Posterior cingulate gyrus (tissue), 11 donors: ENCODE results near the gene ADSL.
A peak's percentile ranks its signal among the peaks of the same experiment; 100 is the strongest.

Source experiments
- DNase-seq, 10 donors: peaks; one replicate each; pipeline versions ENCODE4 v3.0.0 to v3.0.0-alpha.2; 2020 to 2021; ENCODE audit warnings: mixed read lengths in 3 of 10
- intact Hi-C: fragments of 100-400 bp; cut with DNase I; formaldehyde crosslinking; loops from one replicate; pipeline ENCODE4 v1.15.1; 2023

The ADSL gene

DNA sequence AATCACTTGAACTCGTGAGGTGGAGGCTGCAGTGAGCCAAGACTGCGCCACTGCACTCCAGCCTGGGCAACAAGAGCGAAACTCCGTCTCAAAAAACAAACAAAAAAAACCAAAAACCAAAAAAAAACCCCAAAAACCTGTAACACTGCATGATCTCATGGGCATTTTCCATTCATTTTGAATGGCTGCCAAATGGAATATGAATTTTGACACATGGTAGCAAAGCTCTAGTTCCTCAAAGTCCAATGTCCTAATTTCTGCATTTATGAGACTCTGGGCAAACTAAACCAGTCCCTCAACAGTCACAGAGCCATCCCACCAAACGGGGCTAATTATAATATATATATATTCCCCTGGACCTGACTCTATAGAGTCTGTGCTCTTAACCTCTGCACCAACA lies 85.9 kb downstream of the ADSL start:
- peak in 1 of 10 donors; percentile 24 for DNase-seq
- intact Hi-C loops: no loop called here

DNA sequence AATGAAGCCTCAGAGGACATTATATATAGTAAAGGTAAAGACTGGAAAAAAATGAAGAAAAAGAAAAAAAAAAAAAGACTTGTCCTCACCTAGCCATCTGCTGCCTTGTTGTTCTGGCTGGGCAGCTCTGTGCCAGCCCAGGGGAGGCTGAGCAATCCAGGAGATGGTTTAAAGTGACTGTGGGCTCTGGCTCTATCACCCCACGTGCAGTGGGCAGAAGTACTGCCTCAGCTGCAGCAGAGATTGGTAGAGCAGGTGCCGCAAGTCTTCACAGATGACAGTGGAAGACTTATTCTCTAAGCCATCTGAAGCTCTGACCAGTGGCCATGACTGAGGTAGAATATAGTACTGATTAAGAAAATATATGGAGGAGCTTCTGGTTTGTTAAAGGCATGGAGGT lies 86.3 kb downstream of the ADSL start:
- peak in 1 of 10 donors; percentile 55 for DNase-seq
- intact Hi-C loops: no loop called here

DNA sequence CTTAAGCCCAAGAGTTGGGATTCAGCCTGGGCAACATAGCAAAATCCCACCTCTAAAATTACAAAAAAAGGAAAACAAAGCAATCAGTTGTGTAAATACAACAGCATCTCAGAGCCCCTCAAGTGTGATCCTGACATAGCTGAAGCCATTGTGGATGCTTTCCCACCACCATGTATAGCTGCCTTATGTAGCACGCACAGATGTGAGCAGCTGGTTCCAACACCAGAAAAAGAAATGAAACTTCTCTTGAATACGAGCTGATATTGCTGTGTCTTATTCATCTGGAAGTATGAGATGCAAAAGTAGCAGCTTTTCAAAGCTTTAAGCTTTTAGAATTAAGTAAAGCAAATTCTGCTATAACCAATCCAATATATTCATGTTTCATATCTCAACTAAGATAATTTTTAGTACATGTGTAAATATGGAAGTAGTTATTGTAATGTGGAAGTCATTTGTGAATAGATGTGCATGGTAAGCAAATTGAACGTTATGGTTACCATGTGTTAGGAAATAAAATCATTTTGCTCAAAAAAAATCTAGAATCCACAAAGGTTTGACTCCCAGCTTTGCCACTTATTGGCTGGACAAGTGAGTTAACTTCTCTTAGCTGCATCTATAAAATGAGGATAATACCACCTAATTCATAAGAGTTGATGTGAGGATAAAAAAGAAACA lies 87.3 kb downstream of the ADSL start:
- no peak for DNase-seq
- intact Hi-C loops: no loop called here

DNA sequence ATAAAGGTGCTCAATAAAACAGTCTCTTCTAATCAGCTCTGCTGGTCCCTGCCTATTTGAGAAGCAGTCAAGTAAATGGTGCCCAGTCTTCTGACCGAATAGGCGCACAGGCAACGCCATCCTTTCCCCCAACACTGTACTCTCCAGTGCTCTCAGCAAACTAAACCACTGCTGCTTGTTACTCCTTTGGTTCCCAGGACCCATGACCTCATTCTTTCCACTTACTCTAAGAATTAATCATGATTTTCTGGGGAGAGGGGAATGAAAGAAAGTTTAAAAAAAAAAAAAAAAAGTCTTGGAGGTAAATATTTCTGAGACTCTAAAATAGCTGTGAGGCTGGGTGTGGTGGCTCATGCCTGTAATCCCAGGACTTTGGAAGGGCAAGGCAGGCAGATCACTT lies 87.8 kb downstream of the ADSL start:
- intact Hi-C loops: no loop called here
- no peak for DNase-seq

DNA sequence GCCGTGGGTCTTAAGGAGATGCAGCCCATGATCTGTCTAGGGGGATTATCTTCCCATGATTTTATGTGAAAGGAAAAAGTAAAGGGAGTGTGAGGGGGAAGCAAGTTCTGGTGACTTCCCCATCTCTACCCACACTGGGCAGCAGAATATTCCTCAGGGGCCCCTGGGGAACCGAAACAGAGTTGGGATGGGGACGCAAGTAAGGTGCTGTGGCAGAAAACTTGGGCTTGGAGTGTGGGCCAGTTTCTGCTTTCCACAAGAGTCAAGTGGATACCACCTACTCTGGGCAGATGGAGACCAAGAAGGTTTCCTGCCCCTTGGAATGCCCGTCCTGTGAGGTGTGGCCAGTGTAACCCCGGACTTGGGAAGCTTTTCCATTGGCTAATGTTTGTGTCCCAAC lies 88.4 kb downstream of the ADSL start:
- peak in 1 of 10 donors; percentile 80 for DNase-seq
- intact Hi-C loops: loop anchor here (5.0 kb wide), 1 partner anchor 53 kb away; no protein-coding TSS in a partner anchor

DNA sequence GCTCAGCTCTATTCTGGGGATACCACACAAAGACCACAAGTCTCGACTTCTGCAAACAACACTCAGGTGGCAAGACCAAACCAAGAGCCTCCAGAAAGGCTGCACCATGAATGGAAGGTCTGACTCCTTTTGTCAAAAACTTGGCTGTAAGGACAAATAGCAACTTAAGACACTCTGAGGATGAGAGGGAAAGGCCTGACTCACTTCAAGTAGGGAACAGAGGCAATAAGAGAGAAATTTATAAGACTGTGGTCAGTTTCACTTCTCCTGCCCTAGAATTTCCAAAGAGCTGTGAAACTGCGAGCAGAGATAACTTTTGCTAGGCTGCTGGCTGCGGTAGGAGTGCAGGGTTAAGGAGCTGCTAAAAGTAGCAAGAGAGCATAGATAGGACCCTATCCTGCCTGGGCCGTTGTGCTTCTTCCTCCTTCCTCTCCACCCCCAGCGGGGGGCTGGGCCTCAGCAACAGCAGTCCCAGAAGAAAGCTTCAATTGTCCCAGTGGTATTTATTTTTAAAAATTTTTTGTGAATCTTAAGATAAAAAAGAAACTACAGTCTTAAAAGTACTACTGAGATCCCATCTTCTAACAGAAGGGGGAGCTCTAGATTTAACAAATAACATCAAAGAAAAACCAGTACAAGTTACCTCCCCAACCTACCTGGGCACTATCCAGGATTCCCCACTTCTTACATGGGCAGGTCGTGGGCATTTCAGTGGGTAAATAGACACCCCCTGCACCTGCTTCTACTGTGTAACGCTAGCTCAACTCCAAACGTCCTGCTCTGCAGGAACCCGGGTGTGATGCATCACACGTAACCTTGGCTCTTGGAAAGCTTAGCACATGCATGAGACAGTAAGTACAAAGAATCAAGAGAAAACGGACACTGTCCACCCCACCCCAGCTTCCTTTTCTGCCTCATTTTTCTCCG lies 90.5 kb downstream of the ADSL start:
- intact Hi-C loops: loop anchor here (1.0 to 5.0 kb wide), 2 partner anchors 51 to 210 kb away; no protein-coding TSS in a partner anchor
- peak in 1 of 10 donors; percentile 85 for DNase-seq
